ENCODE measurements around the gene PTPRN2. TPM values are rescaled to one million over a fixed set of nuclear protein-coding genes. Genes with fewer than 3 reads are reported as not detected.
"Not testable (repeated sequence)": the region's sequence is repeated elsewhere in the genome, so short reads cannot be mapped to it uniquely, and the experiment has no call there.

Gene PTPRN2
- polyA plus RNA-seq, 1 experiment, result 0.02 TPM

GRCh38 chr7:158525648-158526484 lies 61.8 kb downstream of the PTPRN2 start:
- Histone ChIP-seq H3K9me3 (ENCODE audit: control insufficient read depth, insufficient read depth, low read length) (peaks cover 98% of the 10 kb centered on the region), H3K27me3 (ENCODE audit: control insufficient read depth, insufficient read depth, low read length) (no peaks in the 10 kb centered on the region), H3K4me3 (ENCODE audit: low read depth, low read length) (no peak overlapping the region), H3K27ac (ENCODE audit: low read depth, low read length) (no peak overlapping the region)
- CTCF ChIA-PET, result no interaction called here
- TF ChIP-seq CTCF (IDR thresholded peaks at IDR 0.05; ENCODE audit: low read depth, low read length), result no peak
- DNase-seq (ENCODE audit: low read depth, low spot score), result no peak
- POLR2A ChIA-PET, result no interaction called here

- Histone ChIP-seq H3K9me3 (ENCODE audit: control insufficient read depth, insufficient read depth, low read length) (peaks cover 98% of the 10 kb centered on the region), H3K27ac (ENCODE audit: low read depth, low read length) (no peak overlapping the region), H3K27me3 (ENCODE audit: control insufficient read depth, insufficient read depth, low read length) (no peaks in the 10 kb centered on the region), H3K4me3 (ENCODE audit: low read depth, low read length) (no peak overlapping the region)
- no peak for TF ChIP-seq CTCF (IDR thresholded peaks at IDR 0.05; ENCODE audit: low read depth, low read length)
- CTCF ChIA-PET, result no interaction called here
- no peak for DNase-seq (ENCODE audit: low read depth, low spot score)
- POLR2A ChIA-PET, result no interaction called here
Measured at GRCh38 chr7:158524749-158525635, 62.6 kb downstream of the PTPRN2 start.

GRCh38 chr7:158524286-158524685 lies 63.3 kb downstream of the PTPRN2 start:
- H3K4me3 ChIP-seq (ENCODE audit: low read depth, low read length); POLR2A ChIA-PET; H3K27me3 ChIP-seq (ENCODE audit: control insufficient read depth, insufficient read depth, low read length); DNase-seq (ENCODE audit: low read depth, low spot score); CTCF ChIA-PET; H3K27ac ChIP-seq (ENCODE audit: low read depth, low read length): not testable (repeated sequence)
- peaks cover 98% of the 10 kb centered on the region for H3K9me3 ChIP-seq (ENCODE audit: control insufficient read depth, insufficient read depth, low read length)

- H3K9me3 ChIP-seq (ENCODE audit: control insufficient read depth, insufficient read depth, low read length), result peaks cover 97% of the 10 kb centered on the region
- H3K4me3 ChIP-seq (ENCODE audit: low read depth, low read length); H3K27ac ChIP-seq (ENCODE audit: low read depth, low read length); H3K27me3 ChIP-seq (ENCODE audit: control insufficient read depth, insufficient read depth, low read length); POLR2A ChIA-PET; CTCF ChIA-PET; DNase-seq (ENCODE audit: low read depth, low spot score): not testable (repeated sequence)
Measured at GRCh38 chr7:158523877-158524276, 63.7 kb downstream of the PTPRN2 start.

- H3K4me3 ChIP-seq (ENCODE audit: low read depth, low read length); DNase-seq (ENCODE audit: low read depth, low spot score); H3K27me3 ChIP-seq (ENCODE audit: control insufficient read depth, insufficient read depth, low read length); POLR2A ChIA-PET; CTCF ChIA-PET; H3K27ac ChIP-seq (ENCODE audit: low read depth, low read length): not testable (repeated sequence)
- peaks cover 97% of the 10 kb centered on the region for H3K9me3 ChIP-seq (ENCODE audit: control insufficient read depth, insufficient read depth, low read length)
Measured at GRCh38 chr7:158523165-158523856, 64.3 kb downstream of the PTPRN2 start.

GRCh38 chr7:158521795-158522194 lies 65.8 kb downstream of the PTPRN2 start:
- CTCF ChIA-PET; POLR2A ChIA-PET; H3K27me3 ChIP-seq (ENCODE audit: control insufficient read depth, insufficient read depth, low read length); DNase-seq (ENCODE audit: low read depth, low spot score); H3K27ac ChIP-seq (ENCODE audit: low read depth, low read length); H3K4me3 ChIP-seq (ENCODE audit: low read depth, low read length): not testable (repeated sequence)
- peaks cover 92% of the 10 kb centered on the region for H3K9me3 ChIP-seq (ENCODE audit: control insufficient read depth, insufficient read depth, low read length)
